ENCODE results near the gene ELK1.

ELK1 gene

GRCh38 chrX:47645530-47645929 is 4.8 kb downstream of the ELK1 start:
- no peak for DNase-seq

GRCh38 chrX:47644557-47645091 is 5.7 kb downstream of the ELK1 start:
- peak in 1 of 2 experiments; percentile 46 for DNase-seq

GRCh38 chrX:47643926-47644325 is 6.4 kb downstream of the ELK1 start:
- DNase-seq = peak in 1 of 2 experiments; percentile 1

DNA sequence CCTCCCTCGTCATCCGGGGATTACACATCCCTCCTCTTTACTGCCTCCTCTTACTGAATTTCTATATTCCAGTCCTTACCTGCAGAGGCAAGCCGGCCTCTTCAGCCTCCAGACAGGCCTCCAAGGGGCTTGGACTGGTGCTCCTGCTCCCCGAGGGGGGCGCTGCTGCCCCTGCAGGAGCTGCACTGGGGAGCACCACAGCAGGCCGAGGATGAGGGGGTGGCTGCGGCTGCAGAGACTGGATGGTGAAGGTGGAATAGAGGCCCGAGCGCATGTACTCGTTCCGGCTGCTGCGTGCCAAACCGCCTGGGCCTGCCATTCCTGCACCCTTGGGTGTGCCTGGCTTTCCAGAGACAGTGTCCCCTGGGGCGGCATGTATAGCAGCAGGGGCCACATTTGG is 11.5 kb downstream of the ELK1 start:
- DNase-seq = no peak

DNA sequence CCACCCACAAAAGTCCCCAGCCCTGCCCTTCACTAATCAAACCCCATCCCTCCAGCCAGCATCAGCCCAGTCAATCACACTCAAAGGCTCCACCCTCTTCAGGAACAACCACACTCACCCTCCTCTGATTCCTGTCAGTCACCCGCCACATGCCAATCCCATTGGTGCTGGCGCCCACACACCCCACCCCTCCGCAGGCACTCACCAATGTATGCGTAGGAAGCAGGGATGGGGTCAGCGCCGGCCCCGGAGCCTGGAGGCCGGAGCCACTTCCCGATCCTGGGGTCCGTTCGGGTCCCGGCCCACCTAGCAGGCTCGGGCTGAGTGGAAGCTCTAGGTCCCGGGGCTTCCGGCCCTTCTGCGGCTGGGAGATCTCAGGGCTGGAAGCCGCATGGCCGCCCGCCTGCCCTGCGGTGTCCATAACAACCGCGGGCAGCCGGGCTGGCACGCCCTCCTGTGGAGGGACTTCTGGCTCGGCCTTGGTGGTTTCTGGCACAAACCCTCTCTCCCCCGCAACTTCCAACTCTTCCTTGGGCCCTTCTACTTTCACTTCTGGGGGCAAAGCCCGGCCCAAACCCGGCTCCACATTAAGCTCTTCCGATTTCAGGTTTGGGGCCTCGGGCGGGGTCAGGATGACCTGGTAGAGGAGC is 12.7 kb downstream of the ELK1 start:
- DNase-seq = no peak

GRCh38 chrX:47634871-47635575 is 15.3 kb downstream of the ELK1 start:
- DNase-seq = no peak

DNA sequence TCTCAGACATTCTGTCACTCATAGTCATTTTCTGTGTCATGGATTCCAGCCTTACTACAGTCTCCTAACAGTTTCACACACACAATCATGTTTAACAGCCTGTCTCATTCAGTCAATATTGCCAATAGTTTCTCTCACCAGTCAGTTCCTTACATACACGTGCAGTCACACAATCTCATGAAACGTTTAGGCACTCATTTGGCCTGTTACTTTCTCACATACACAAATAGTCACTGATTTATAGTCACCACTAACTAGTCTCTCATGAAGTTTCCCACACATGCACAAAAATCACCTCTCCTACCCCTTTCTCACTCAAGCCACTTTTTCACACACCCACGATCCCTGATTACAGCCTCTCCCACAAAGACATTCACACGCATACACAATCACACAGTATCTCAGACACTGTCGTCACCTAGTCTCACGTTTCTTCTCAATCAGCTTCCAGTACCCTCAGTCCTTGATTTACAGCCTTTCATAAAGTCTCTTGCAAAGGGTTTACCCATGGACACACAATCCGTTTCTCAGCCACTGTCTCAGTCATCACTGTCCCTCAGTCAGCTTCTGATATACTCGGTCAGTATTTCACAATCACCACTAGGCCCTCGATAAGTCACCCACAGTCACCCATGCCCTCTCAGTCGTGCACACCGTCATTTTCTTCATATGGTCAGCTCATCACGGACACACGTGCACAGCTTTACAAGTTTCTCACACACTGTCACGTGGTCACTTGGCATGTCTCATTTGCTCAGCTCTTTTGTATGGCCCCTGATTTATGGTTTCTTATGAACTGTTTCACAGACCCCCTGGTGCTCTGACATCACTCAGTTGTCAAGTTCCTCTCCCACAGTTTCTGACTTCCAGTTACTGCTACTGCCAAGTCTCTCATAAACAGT is 16.4 kb downstream of the ELK1 start:
- DNase-seq = no peak

DNA sequence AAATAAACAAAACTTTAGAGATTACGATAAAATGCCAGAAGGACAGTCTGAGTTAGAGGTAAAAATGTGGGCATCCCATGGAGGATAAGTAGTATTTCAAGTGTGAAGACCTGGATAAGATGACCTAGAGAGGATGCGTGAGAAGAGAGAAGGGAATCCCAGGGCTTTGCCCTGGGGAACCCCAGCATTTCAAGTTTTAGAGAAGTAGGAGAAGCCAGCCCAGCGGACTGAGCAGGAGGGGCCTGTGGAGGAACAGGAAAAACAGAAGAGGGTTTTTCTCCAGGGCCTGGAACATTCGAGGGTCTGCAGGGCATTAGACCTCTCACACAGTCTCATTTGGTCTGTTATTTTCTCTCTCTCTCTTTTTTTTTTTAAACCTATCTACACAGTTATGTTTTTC is 17.7 kb downstream of the ELK1 start:
- DNase-seq = no peak

GRCh38 chrX:47631676-47632075 is 18.7 kb downstream of the ELK1 start:
- no peak for DNase-seq

- DNase-seq = no peak
Observed at GRCh38 chrX:47629419-47630200, 20.8 kb downstream of the ELK1 start, which contains the start of gene CFP. TSS of gene CFP (minus strand) at chrX:47629930. CDS start at chrX:47629844, 86 bp downstream.

- DNase-seq = peak in 1 of 2 experiments; percentile 17
Observed at GRCh38 chrX:47628982-47629381, 21.4 kb downstream of the ELK1 start.

GRCh38 chrX:47625365-47625764 is 25.0 kb downstream of the ELK1 start:
- DNase-seq = no peak

DNA sequence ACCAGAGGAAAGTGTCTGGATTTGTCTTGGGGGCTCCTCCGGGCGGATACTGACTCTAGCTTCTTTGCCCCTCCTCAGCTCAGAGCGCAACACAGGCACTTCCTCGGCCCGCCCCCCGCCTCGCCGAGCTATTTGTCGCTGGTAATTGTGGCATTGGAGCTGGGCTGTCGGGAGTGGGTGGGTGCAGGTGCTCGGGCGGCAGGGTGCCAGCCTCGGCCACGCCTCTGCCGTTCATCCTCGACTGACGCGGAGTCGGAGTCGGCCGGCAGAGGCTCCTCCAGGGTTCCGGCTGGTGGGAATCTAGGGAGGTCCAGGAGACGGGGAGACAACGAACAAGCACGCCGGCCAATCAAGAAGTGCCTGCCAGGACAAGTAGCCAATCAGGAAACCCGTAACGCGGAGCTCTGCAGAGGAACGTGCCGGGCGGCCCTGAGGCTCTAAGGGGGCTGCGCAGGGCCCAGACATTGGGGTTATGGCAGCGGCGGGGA is 26.8 kb downstream of the ELK1 start:
- DNase-seq = peak; percentile 84 to 92

DNA sequence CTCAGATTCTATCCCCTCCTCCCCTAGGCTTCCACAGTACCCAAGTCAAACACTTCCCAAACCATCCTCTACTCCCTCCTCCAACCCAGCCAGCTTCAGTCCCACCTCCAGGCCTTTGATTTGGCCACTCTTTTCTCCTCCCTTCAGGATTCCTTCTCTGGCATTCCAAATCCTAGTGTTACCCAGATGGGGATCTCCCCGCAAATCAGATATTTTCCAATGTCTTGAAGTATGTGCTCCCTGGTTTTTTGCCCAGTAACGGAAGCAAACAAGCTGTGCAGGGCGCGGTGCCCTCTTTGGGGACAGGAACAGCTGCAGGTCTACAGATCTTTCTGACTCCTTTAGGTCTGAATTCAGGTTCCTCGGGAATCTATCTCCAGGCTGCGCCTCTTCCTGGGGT is 28.5 kb downstream of the ELK1 start:
- DNase-seq = no peak

GRCh38 chrX:47620303-47620685 is 30.1 kb downstream of the ELK1 start:
- no peak for DNase-seq

- peak; percentile 51 to 89 for DNase-seq
Observed at GRCh38 chrX:47619486-47620302, 30.7 kb downstream of the ELK1 start, which contains the start of gene SYN1. TSS of gene SYN1 (minus strand) at chrX:47619857. CDS start at chrX:47619728, 129 bp downstream.

GRCh38 chrX:47618923-47619485 is 31.4 kb downstream of the ELK1 start:
- no peak for DNase-seq

GRCh38 chrX:47614618-47615017 is 35.7 kb downstream of the ELK1 start:
- no peak for DNase-seq

- no peak for DNase-seq
Observed at GRCh38 chrX:47613082-47613481, 37.3 kb downstream of the ELK1 start.

DNA sequence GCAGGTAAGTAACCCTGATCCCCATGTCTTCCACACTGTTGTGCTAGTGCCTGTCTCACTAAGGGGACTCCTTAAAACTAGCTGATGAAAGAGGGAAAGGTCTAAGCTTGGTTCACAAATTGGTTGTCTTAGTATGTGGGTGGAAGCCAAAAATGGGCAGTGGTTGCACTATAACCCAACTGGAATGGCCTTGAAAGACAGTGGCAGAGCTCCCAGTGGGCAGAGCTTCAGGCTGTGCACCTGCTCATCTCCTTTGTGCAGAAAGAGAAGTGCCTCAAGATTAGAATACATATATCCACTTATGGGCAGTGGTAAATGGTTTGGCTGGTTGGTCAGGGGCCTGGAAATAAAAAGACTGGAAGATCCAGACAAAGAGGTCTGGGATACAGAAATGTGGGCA is 37.9 kb downstream of the ELK1 start:
- no peak for DNase-seq

GRCh38 chrX:47611926-47612325 is 38.4 kb downstream of the ELK1 start:
- DNase-seq = no peak

Measured in NCI-H526 (cell line).